ENCODE results near the gene POU5F1. TPM values are rescaled to one million over a fixed set of nuclear protein-coding genes. Genes with fewer than 3 reads are reported as not detected.

Gene POU5F1
- total RNA-seq, 1 experiment from 2014 or later, result not detected

DNA sequence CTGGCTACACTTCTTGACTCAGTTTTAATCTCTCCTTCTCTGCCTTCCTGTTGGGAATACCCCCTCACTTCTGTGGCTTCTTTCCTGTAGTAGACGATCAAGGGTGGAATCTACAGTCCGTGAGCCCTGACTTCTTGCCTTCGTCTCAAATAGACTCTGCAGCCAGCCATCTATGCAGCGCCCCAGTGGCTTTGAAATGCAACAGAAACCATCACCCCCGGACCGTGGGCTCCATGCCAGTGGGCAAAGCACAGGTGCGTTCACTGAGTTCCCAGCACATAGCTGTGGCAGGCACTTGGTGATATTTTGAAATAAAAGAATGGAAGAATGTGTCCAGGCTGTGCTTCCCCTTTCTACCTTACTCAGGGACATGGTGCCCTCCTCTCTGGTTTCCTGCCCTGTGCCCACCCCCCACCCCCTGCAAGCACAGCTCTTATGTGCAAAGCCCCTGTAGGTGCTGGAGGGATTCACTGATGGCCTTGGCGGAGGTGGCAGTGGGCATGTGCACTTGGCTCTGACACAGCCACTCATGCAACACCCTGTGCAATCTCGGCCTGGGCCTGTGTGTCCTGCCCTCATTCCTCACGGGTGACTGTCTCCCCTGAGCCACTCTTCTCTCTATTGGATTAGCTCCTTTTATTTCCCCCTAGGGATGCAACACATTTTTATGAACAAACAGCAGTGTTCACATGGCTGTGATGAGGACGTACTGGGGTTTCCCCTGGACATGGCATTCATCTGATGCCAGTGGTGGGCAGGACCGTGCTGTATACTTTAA is 44.7 kb downstream of the POU5F1 start:
- TF ChIP-seq, protein P1, sequence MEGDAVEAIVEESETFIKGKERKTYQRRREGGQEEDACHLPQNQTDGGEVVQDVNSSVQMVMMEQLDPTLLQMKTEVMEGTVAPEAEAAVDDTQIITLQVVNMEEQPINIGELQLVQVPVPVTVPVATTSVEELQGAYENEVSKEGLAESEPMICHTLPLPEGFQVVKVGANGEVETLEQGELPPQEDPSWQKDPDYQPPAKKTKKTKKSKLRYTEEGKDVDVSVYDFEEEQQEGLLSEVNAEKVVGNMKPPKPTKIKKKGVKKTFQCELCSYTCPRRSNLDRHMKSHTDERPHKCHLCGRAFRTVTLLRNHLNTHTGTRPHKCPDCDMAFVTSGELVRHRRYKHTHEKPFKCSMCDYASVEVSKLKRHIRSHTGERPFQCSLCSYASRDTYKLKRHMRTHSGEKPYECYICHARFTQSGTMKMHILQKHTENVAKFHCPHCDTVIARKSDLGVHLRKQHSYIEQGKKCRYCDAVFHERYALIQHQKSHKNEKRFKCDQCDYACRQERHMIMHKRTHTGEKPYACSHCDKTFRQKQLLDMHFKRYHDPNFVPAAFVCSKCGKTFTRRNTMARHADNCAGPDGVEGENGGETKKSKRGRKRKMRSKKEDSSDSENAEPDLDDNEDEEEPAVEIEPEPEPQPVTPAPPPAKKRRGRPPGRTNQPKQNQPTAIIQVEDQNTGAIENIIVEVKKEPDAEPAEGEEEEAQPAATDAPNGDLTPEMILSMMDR (IDR thresholded peaks at IDR 0.05; ENCODE audit: insufficient read depth in 1 of 2, low read depth in 1 of 2, low read length in 1 of 2, severe bottlenecking in 1 of 2, unreplicated experiment in 1 of 2), result no peak
- Histone ChIP-seq H3K4me1 (no peaks in the 10 kb centered on the region), H3K9me3 (no peaks in the 10 kb centered on the region), H3K36me3 (ENCODE audit: control insufficient read depth, insufficient read depth, low read length) (no peaks in the 10 kb centered on the region), H3K27me3 (replicated peaks; ENCODE audit: control insufficient read depth, insufficient read depth, low read length) (no peaks in the 10 kb centered on the region), H3K4me3 (ENCODE audit: low read depth, low read length) (no peak overlapping the region)
- no peak overlapping the region for H3K27ac Mint-ChIP-seq (ENCODE audit: unreplicated experiment)
- no peak overlapping the region for H3K4me3 Mint-ChIP-seq (ENCODE audit: unreplicated experiment)
- intact Hi-C loops (cut with micrococcal nuclease; ENCODE audit: unreplicated experiment), result no loop called here
- no peak for DNase-seq
- no peaks in the 10 kb centered on the region for H3K9me3 Mint-ChIP-seq (ENCODE audit: unreplicated experiment)
- H3K36me3 Mint-ChIP-seq (ENCODE audit: insufficient read depth, unreplicated experiment), result peaks cover 5% of the 10 kb centered on the region
- POLR2A ChIA-PET, result no interaction called here
- H3K4me1 Mint-ChIP-seq (ENCODE audit: low read depth, unreplicated experiment), result peaks cover 17% of the 10 kb centered on the region
- peaks cover 6% of the 10 kb centered on the region for H3K27me3 Mint-ChIP-seq (ENCODE audit: insufficient read depth, unreplicated experiment)
- BruUV-seq (replicated peaks), result no TSS peak
- CTCF ChIA-PET, result interaction anchor here (0.7 kb wide), 1 partner anchor 39 kb away, joined by 3 read pairs; no protein-coding TSS in a partner anchor

DNA sequence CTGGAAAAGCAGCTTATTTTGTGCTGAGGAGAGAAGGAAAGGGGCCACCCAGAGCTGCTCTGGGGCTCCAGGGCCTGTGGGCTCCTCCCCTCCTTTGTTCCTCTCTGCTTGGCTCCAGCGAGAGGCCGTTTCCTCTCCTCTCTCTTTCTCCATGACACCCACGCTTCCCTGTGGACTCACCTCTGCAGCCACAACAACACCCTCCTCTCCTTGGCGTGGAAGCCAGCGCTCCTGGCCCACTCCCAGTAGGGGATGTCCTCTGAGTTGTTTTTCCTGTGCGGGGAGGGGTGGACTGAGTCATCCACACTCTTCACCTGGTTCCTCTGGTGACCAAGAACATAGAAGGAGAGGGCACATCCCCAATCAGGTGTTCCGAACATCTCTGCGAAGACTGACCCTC is 45.3 kb downstream of the POU5F1 start:
- CTCF ChIA-PET, result no interaction called here
- POLR2A ChIA-PET, result no interaction called here
- Histone ChIP-seq H3K36me3 (ENCODE audit: control insufficient read depth, insufficient read depth, low read length) (no peaks in the 10 kb centered on the region), H3K4me3 (ENCODE audit: low read depth, low read length) (no peak overlapping the region), H3K4me1 (no peaks in the 10 kb centered on the region), H3K9me3 (no peaks in the 10 kb centered on the region), H3K27me3 (replicated peaks; ENCODE audit: control insufficient read depth, insufficient read depth, low read length) (no peaks in the 10 kb centered on the region)
- intact Hi-C loops (cut with micrococcal nuclease; ENCODE audit: unreplicated experiment), result no loop called here
- no TSS peak for BruUV-seq (replicated peaks)
- no peaks in the 10 kb centered on the region for H3K9me3 Mint-ChIP-seq (ENCODE audit: unreplicated experiment)
- peaks cover 6% of the 10 kb centered on the region for H3K27me3 Mint-ChIP-seq (ENCODE audit: insufficient read depth, unreplicated experiment)
- H3K4me1 Mint-ChIP-seq (ENCODE audit: low read depth, unreplicated experiment), result peaks cover 17% of the 10 kb centered on the region
- H3K36me3 Mint-ChIP-seq (ENCODE audit: insufficient read depth, unreplicated experiment), result peaks cover 5% of the 10 kb centered on the region
- no peak for DNase-seq
- no peak overlapping the region for H3K4me3 Mint-ChIP-seq (ENCODE audit: unreplicated experiment)
- TF ChIP-seq, protein P1 (IDR thresholded peaks at IDR 0.05; ENCODE audit: insufficient read depth in 1 of 2, low read depth in 1 of 2, low read length in 1 of 2, severe bottlenecking in 1 of 2, unreplicated experiment in 1 of 2), result no peak
- H3K27ac Mint-ChIP-seq (ENCODE audit: unreplicated experiment), result no peak overlapping the region

DNA sequence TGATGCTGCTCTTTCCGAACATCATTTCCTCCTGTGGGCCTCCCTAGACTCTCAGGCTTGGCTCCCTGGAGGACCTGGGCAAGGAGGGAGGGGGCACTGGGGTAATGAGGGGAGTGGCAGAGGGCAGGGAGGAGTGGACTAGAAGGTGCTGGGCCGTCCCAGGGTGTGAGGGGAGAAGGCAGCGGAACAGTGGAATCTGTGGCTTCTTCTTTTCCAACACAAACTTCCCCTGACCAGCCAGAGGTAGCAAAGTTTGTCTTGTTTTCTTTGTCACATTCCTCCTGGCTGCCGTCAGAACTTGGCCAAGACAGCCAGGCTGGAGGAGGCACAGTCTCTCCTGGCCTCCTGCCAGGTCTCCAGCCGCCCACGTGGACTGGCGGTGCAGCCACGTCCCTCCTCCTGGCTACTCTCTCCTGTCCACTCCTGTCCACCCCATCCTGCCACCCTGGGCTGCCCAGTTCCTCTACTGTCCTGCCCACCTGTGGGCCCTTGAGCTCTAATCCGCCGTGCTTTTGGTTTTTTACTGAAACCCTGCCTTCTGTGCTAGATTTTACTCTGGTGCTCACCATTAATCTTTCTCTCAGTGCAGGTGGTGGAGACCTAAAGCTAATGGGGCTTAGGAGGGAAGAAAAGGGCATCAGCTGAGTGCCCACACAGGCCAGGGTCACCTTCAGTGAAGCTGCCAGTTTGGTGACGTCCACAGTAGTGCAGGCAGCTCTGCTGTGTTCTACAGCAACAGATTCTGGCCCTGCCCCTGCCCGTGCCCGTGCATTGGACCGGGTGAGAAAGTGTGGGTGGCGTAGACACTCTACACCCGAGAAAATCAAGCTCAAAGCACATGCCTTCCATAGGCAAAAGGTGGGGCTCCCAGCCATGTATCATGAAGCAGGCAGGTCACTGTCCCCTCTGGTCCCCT is 47.4 kb downstream of the POU5F1 start:
- TF ChIP-seq, protein P1 (IDR thresholded peaks at IDR 0.05; ENCODE audit: insufficient read depth in 1 of 2, low read depth in 1 of 2, low read length in 1 of 2, severe bottlenecking in 1 of 2, unreplicated experiment in 1 of 2), result no peak
- Histone ChIP-seq H3K9me3 (no peaks in the 10 kb centered on the region), H3K27me3 (replicated peaks; ENCODE audit: control insufficient read depth, insufficient read depth, low read length) (no peaks in the 10 kb centered on the region), H3K4me1 (no peaks in the 10 kb centered on the region), H3K4me3 (ENCODE audit: low read depth, low read length) (no peak overlapping the region), H3K36me3 (ENCODE audit: control insufficient read depth, insufficient read depth, low read length) (no peaks in the 10 kb centered on the region)
- no TSS peak for BruUV-seq (replicated peaks)
- no peak for DNase-seq
- intact Hi-C loops (cut with micrococcal nuclease; ENCODE audit: unreplicated experiment), result no loop called here
- H3K27me3 Mint-ChIP-seq (ENCODE audit: insufficient read depth, unreplicated experiment), result no peaks in the 10 kb centered on the region
- H3K4me1 Mint-ChIP-seq (ENCODE audit: low read depth, unreplicated experiment), result peaks cover 17% of the 10 kb centered on the region
- POLR2A ChIA-PET, result no interaction called here
- peaks cover 4% of the 10 kb centered on the region for H3K36me3 Mint-ChIP-seq (ENCODE audit: insufficient read depth, unreplicated experiment)
- CTCF ChIA-PET, result interaction anchor here (1.0 kb wide), 1 partner anchor 29 kb away, joined by 3 read pairs; no protein-coding TSS in a partner anchor
- H3K27ac Mint-ChIP-seq (ENCODE audit: unreplicated experiment), result no peak overlapping the region
- no peaks in the 10 kb centered on the region for H3K9me3 Mint-ChIP-seq (ENCODE audit: unreplicated experiment)
- H3K4me3 Mint-ChIP-seq (ENCODE audit: unreplicated experiment), result no peak overlapping the region

Measured in Caco-2 (cell line).